UCSD-AML1 (cell line): ENCODE measurements around the gene SH3GL2.

Source experiments
- DNase-seq: peaks from one replicate; lab custom pipeline; 2025; ENCODE audit not compliant: unreplicated experiment; lab: John Stamatoyannopoulos, UW

Gene SH3GL2

DNA sequence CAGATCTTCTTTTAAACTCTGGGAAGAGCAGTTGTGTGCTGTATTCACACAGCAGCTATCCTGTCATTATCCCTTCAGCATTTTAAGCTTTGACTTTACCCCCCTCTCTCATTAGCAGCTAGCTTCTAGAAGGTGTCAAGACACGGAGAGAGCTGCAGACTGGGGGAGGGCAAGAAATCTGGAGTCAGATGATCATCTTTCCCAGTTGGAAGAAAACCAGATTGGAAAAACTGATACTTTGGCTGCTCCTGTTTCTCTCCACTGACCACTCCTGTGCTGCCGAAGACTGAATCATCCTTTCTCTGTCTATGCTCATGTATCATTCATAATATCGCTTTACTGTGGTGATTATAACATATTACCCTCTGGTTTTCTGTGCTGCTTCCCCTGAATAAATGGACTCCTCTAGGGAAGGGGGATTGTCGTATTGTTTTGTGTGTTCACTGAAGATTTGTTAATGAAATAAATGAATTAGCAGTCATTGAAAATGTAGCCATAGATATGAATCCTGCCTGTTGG is 75.1 kb downstream of the SH3GL2 start:
- no peak for DNase-seq

DNA sequence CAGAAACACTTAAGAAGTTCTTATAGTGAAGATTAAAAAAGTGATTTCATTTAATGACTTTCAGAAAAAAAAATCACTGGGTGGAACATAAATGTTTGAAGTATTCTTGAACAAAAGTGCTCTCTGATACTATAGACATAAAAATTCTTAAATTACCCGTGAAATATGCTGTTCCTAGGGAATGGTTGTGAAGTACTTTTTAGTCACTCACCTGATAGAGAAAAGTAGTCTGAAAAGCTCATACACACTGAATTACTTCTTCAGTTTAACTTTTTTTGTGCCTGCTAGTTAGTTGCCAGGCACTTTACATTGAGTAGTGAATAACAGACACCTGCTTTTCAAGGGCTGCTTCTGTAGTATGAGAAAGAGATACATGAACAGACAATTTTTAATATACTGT is 78.0 kb downstream of the SH3GL2 start:
- DNase-seq, result no peak

DNA sequence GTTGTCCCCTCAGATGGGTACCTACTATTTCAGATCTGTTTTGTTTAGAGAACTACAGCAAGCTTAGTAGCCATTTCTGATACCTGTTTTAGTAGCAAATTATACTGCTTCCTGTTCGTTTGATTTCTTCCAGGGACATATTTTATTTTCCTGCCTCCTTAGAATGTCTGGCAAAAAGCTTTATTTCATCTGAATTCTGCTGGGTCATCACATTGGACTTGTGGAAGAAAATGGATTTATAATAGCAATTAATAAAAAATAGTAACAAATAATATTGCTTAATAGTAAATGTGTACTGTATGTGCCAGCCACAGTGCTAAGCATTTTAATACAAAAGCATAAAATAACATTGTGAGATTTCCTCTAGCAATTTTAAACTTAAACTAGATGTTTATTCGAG is 79.4 kb downstream of the SH3GL2 start:
- no peak for DNase-seq

DNA sequence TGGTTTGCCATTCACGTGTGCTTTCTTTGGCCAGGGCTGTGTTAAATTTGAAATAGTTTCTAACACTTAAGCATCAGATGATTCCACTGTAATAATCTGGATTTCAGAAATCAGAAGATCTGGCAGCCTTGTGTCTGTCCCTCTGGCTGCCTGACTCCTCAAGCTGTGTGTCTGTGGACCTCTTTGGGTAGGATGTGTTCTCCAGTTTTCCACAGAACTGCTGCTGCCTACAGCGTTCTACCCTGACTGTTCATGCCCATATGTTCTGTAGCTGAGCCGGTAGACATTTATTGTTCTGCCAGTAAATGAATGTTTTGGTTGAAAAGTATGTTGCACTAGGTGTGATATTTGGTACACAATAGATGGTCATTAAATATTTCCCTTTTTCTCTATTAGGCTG is 81.3 kb downstream of the SH3GL2 start:
- no peak for DNase-seq

DNA sequence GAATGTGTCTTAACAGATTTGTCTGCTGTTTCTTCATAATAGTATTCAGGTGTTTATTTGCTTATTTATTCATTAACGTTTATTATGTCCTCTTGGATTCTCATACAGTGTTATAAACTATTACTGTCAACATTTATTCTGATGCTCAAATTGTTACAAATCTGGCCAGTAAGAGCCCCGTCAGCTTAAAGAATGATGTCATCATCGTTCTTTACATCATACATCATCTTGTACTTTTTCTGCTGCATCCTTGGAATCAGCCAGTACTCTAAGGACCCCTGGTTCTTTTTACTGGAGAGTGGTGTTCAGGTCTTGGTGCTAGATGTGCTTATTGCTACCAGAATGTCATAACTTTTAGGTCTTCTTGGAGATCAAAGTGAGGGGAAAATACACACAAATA is 86.6 kb downstream of the SH3GL2 start:
- no peak for DNase-seq

DNA sequence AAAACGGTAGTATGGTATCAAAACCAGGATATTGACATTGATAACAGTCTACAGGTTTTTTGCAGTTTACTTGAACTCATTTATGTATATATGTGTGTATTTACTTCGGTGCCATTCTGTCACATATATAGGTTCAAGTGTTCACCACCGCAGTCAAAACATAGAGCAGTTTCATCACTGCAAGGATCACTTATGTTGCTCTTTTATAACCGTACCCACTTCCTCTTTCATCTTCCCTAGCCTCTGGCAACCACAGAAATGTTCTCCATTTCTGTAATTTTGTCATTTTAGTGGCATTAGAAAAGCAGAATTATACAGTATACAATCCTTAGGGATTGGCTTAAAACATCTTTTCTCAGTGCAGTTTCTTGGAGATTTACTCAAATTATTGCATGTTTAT is 90.3 kb downstream of the SH3GL2 start:
- DNase-seq, result no peak

DNA sequence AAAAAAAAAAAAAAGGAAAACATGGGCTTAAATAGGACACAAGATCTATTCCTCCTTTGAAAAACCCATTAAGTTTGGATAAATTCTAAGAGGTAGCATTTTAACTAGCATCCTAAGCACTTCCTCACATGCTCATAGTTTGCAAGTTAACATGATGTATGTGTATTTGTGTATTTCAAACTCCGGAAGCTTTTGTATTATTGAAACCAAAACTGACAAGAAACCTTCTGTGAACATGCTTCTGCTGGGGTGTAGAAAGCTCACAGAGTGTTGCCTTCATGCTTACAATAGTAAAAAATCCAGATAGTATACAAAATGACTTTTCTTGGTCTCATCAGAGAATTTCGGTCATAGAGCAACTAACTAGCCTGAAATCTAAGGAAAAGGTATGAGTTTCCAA is 103.8 kb downstream of the SH3GL2 start:
- DNase-seq, result no peak

DNA sequence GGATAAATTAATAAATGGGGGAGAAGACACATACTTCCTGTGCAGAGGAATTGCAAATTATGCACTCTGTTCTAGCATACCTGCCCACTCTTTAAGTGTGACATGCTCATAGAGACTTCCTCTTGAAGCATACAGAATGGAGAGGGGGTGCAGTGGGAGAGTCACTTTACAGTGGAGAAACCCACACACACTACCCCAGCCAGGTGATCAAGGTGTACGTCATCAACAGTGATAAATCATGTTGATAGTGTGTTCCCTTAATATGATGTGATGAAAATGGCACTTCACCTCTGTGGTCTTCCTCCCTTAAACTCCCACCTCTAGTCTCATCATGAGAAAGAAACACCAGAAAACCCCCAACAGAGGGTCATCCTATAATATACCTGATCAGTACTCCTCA is 110.0 kb downstream of the SH3GL2 start:
- DNase-seq, result no peak

DNA sequence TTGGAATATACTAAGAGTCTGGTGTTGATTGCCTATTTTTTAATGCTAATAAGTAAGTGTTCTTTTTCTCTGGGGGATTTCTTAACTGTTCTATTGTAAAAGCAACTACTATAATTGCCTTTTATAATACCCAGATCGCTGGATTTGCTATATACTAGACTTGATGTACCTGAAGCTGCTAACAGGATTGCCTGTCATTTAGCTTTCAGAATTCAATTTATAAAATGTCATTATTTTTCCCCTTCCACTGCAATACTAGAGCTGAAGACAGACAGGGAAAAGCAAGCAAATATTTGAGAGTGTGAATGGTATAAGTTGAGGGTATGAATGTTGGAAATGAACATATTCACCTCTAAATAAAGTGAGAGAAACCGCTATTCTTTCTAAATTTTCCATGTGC is 115.5 kb downstream of the SH3GL2 start:
- no peak for DNase-seq

DNA sequence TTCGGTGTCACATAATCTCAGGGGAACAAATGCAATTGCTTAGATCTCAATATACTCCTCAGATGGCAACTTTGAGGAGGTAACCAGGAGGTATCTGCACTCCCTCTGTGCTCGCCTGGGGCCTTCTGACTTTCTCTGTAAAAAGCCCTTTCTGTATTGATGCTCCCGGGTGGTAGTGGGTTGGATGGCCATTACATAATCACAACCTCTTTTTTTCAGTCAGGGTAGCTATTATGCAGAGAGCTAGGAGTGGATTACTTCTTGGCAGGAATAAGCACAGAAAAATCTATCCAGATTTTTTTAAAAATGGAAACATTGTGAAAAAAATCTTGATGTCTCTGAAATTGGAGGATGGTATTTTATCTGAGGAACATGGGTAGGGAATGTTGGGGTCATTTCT is 116.6 kb downstream of the SH3GL2 start:
- no peak for DNase-seq

DNA sequence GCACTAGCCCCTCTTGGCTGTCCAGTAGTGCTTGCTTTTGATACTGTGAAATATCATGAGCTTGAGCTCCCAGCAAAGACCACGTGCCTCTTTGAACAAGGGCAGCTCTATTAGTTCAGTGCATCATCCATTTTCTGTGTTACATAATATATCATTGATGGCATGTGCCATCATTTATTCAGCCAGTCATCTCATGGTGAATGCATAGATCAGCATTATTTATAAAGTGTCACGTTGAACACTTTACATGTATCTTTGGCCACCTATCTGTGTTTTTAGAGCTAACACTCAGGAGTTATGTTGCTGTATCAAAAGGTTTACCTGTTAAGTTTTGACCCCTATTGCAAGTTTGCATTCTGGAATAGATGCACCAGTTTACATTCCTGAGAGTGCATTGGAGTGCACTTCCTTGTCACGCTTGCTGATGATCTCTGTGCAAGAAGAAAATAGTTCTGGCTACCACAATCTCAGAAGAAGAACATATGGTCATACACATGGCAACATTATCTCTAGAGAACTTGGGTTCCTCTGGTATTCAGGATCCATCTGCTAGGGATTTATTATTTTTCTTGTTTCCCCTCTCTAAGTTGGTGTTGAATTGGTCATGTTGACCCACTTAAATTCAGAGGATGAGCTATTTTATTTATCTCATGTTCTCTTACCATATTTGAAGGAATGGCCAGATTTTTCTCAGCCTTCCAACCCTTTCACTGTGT is 120.9 kb downstream of the SH3GL2 start:
- no peak for DNase-seq

DNA sequence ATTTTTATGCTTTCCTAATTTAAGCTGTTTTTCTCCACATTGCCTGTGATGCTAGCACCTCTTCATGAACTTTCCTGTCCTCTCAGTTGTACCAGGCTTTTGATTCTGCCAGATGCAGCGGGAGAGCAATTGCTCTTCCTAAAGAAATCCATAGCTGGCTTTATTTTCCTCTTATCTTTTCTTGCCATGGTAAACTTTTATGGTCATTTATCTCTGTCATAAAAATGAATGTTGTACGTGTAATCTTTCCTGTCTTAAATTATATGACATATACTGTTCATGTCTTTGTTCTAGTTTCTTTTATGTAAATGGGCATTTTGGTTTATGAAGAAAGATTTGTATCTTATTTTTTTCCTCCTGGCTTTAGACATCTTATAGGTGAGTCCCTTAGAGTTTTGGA is 127.5 kb downstream of the SH3GL2 start:
- DNase-seq, result no peak

DNA sequence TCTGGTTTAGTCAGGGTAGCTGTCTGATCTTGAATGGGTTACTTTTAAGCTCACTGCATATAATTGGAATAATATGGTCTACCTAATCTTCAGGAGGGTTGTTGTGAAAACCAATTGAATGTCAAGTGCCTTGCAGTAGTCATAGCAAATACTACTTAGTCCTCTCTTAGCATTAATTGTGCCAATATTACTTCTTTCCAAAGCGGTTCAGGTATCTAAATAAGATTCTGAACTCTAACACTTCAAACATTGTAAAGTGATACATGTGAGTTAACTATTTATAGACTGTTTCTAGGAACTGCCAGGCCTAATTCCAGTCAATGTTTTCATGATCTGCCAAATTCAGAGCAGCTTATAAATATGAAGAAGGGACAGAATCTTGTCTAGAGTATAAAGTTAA is 140.2 kb downstream of the SH3GL2 start:
- no peak for DNase-seq

DNA sequence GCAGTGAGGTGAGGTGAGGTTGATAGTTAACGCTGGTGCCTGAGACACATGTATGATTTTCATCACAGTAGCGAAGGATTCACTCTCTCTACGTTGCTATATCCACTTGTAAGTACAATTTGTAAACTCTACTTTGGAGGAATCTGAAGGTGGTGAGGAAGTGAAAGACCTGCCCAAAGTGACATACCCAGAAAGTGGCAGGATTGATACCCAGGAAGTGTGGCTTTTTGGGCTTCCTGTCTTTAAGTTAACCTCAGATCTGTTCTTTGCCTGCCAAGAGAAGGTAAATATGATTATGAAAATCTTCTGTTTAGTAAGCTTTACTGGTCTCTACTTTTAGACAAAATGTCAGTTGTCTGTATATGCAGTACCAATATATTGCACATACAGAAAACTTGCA is 143.1 kb downstream of the SH3GL2 start:
- DNase-seq, result no peak

DNA sequence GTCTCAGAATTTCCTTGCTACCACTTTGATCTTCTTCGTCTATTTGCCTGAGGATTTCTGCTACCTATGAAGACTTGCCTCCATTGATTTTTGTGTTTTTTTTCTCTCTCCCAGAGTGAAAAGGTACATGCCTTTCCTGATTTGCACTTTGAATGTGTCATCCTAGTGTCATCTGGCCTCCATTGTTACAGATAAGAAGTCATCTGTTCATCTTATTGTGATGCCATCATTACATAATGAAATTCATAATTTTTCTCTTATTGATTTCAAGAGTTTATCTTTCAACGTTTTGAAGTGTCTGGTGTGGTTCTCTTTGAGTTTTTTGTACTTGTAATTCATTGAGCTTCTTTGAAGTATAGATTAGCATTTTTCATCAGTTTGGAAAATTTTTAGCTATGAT is 144.8 kb downstream of the SH3GL2 start:
- DNase-seq, result no peak

DNA sequence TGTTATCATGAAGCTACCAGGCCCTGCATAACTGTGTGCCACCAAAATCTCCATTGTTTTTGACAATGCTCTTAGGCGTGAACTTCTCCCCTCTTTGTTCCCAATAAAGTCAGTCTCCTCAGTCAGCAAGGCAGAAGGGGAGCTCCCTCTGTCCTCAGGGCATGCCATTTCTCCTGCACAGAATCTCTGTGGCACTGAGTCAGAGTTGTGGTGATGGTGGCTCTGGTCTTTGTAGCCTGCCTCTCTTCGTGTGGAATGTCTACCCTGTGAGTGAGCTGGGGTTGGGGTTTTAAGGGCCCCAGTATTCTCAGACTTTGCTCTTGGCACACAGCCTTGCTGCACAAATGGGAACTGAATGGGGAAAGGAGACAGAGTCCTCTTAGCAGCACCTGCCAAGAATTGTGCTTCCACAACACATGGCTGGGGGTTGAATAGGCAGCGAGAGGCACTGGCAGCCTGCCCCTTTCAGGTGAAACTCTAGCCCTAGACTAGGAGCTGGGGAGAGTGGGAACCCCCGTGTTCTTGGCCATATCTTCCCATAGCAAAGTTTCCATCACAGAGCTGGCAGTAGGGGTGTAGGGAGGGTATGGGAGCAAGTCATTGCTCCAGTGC is 146.6 kb downstream of the SH3GL2 start:
- DNase-seq, result no peak

DNA sequence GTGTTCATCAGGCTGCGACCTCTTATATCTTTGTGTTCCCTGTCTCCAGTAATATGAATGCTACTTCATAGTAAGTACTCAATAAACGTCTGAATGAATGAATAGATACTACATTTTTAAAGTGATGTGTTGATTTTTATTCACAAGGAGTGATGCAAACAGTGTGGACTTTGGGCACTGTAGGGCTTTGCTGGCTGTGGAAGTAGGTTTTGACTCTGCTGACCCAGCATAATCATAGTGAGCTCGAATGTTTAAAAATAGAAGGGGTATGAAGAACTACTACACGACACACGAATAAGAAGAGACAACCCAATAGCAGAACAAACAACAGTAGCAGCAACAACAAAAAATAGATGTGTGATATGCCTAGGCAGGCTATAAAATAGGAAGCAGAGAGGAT is 147.4 kb downstream of the SH3GL2 start:
- no peak for DNase-seq

DNA sequence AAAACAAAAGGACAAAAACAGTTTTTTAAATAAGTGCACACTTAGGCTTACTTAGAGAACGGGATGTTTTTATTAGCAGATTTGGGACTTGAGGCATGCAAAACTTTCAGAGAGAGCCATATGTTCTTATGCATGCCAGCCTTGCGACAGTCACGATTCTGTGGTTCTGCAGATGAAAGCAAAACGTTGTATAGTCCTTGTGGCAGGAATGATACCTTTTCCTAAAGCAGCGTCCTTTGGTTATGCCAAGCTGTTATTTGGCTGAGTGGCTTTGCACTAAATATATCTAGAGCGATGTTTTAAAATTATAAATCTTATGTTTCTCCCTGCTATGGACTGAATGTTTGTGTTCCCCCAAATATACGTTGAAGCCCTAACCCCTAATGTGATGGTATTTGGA is 152.0 kb downstream of the SH3GL2 start:
- DNase-seq, result no peak

DNA sequence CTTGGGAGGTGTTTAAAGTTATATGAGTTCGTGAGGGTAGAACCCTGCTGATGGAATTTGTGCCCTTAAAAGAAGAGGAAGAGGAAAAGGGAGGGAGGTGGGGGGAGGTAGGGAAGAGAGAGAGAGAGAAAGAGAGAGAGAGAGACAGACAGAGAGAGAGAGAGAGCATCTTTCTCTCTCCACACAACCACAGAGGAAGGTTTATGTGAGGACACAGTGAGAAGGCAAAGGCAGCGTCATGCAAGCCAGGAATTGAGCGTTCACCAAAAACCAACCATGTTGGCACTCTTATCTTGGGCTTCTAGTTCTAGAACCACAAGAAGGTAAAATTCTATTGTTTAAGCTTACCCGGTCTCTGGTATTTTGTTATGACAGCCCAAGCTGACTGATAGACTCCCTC is 152.4 kb downstream of the SH3GL2 start:
- no peak for DNase-seq

DNA sequence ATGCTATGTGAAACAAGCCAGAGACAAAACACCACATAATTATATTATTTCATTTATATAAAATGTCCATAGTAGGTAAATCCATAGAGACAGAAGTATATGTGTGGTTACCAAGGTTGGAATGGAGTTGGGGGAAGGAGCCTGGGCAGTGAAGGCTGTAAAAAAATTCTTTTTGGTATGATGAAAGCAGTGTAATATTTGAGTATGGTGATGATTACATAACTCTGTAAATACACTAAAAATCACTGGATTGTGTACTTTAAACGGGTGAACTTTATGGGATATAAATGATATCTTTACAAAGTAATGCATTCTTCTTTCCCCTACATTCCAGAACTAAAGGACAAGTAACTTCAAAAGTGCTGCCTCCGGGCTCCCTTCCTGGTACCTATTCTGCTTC is 155.8 kb downstream of the SH3GL2 start:
- DNase-seq, result no peak

DNA sequence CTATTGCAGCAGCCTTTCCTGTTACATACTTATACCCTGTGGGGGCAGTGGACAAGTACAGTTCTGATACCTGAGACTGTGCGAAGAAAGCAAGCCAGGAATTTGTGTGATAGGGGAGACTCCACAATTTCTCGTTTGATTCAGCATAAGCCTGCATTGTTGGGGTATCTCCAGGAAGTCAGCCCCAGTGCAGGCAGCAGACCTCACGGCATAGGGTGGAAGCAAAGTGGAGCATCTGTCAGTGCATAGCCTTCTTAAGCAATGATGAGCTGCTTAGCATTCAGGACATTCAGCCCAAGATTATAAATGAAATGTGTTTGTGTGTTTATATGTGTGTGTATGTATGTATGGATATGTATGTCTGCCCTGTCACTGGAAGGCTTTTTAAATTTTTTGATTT is 157.0 kb downstream of the SH3GL2 start:
- no peak for DNase-seq

DNA sequence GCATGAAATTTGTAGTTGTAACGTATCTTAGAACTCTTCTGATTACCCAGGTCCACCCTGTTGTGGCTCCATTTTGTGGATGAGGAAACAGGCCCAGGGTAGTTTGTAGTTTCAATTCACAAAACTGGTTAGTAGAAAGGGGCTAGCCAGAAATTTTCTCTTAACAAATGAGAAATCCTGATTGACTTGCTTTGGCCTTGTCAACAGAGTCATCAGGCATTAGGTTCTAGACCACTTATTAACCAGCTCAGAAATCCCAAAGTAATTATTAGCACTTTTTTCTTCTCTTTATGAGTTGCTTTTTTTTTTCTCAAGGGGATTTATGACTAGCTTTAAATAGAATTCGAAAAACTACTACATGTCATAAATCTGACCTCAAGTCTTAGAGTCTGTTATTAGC is 160.2 kb downstream of the SH3GL2 start:
- no peak for DNase-seq

DNA sequence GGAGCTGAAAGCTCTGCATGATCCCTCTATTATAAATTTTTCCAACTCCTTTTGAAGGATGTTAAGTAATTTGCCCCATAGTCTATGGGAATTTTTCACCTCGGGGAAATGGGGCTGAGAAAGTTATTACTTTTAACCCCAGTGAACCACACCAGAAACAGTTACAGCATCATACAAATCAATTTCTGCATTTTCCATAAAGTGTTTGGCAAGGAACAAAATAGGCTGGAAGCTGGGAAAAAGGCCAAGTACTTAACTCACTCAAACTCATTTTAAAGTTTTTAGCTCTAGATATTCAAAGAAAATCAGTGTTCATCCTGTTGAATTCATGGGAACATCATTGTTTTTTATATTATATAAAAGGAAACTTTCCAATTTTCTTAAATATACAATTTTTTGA is 160.9 kb downstream of the SH3GL2 start:
- DNase-seq, result no peak
